WI38 (cell line): ENCODE results near the gene MTMR3.

Experiments used
- H3K4me3 ChIP-seq: 2 replicates; pipeline ENCODE4 v1.5.1; 2011; ENCODE audit warnings: low read depth, mild to moderate bottlenecking, control low read depth, low read length
- CTCF ChIP-seq: IDR thresholded peaks from 2 replicates; pipeline ENCODE4 v1.5.1; 2012; ENCODE audit warnings: low read depth, mild to moderate bottlenecking, control low read depth, low read length

Gene MTMR3

GRCh38 chr22:30043161-30043560, 160.2 kb downstream of the MTMR3 start:
- TF ChIP-seq CTCF, result no peak
- no peak overlapping the region for H3K4me3 ChIP-seq

GRCh38 chr22:30044369-30044768, 161.4 kb downstream of the MTMR3 start:
- no peak overlapping the region for H3K4me3 ChIP-seq
- TF ChIP-seq CTCF, result no peak

GRCh38 chr22:30044881-30045493, 162.0 kb downstream of the MTMR3 start:
- TF ChIP-seq CTCF, result no peak
- no peak overlapping the region for H3K4me3 ChIP-seq

GRCh38 chr22:30045494-30045887, 162.5 kb downstream of the MTMR3 start:
- no peak for TF ChIP-seq CTCF
- H3K4me3 ChIP-seq, result no peak overlapping the region

- no peak overlapping the region for H3K4me3 ChIP-seq
- TF ChIP-seq CTCF, result no peak
Observed at GRCh38 chr22:30045901-30046715, 163.1 kb downstream of the MTMR3 start.

GRCh38 chr22:30046716-30047363, 163.9 kb downstream of the MTMR3 start:
- no peak overlapping the region for H3K4me3 ChIP-seq
- no peak for TF ChIP-seq CTCF

- TF ChIP-seq CTCF, result no peak
- H3K4me3 ChIP-seq, result no peak overlapping the region
Observed at GRCh38 chr22:30047364-30047738, 164.4 kb downstream of the MTMR3 start.
